Keratinocyte (primary cell): ENCODE results near the gene DLEC1. TPM values are rescaled to one million over a fixed set of nuclear protein-coding genes. Genes with fewer than 3 reads are reported as not detected.
"Not testable (repeated sequence)": the region's sequence is repeated elsewhere in the genome, so short reads cannot be mapped to it uniquely, and the experiment has no call there.

Experiments
- DNase-seq: peaks from one replicate; pipeline ENCODE4 v3.0.0-alpha.2; 2011; ENCODE audit warnings: low read depth, missing footprints, low spot score
- FAIRE-seq: peaks from 2 replicates; lab custom pipeline; 2011; peaks lifted over from hg19 to GRCh38; lab: Jason Lieb, UNC
- H2AFZ ChIP-seq: 2 replicates; pipeline ENCODE4 v1.6.0; 2012; ENCODE audit warnings: low read length, control low read depth, inconsistent platforms; ENCODE audit not compliant: control insufficient read depth
- H3K27ac ChIP-seq: 2 replicates; pipeline ENCODE4 v1.5.1; 2011; ENCODE audit warnings: low read length; ENCODE audit not compliant: control insufficient read depth, insufficient read depth
- H3K27me3 ChIP-seq: 3 replicates; pipeline ENCODE4 v1.6.0; 2011; ENCODE audit warnings: low read length; ENCODE audit not compliant: control insufficient read depth, insufficient read depth; ENCODE audit errors: extremely low read depth
- H3K36me3 ChIP-seq, 2 experiments: 2 replicates in 1 of 2; 3 replicates in 1 of 2; pipeline ENCODE4 v1.5.1; 2011; ENCODE audit warnings: low read length in 2 of 2, mild to moderate bottlenecking in 1 of 2; ENCODE audit not compliant: control insufficient read depth in 2 of 2, insufficient read depth in 2 of 2; ENCODE audit errors: extremely low read depth in 1 of 2
- H3K4me1 ChIP-seq: 3 replicates; pipeline ENCODE4 v1.5.1; 2011; ENCODE audit warnings: low read length; ENCODE audit not compliant: control insufficient read depth, insufficient read depth; ENCODE audit errors: extremely low read depth
- H3K4me2 ChIP-seq: 3 replicates; pipeline ENCODE4 v1.6.0; 2011; ENCODE audit warnings: low read depth, low read length; ENCODE audit not compliant: control insufficient read depth, insufficient read depth; ENCODE audit errors: extremely low read depth
- H3K4me3 ChIP-seq, 3 experiments: fragments of 200-600 bp in 1 of 3; sonication (generic) in 1 of 3; 2 replicates in 2 of 3; 3 replicates in 1 of 3; pipeline ENCODE4 v1.5.1; 2011 to 2016; ENCODE audit warnings: low read length in 3 of 3, mild to moderate bottlenecking in 3 of 3, control low read depth in 2 of 3, inconsistent platforms in 1 of 3, low read depth in 1 of 3, mixed read lengths in 1 of 3, mixed run types in 1 of 3, moderate library complexity in 1 of 3; ENCODE audit not compliant: control insufficient read depth in 2 of 3, insufficient read depth in 2 of 3; ENCODE audit errors: extremely low read depth in 1 of 3
- H3K79me2 ChIP-seq: 2 replicates; pipeline ENCODE4 v1.6.0; 2012; ENCODE audit warnings: low read length; ENCODE audit not compliant: control insufficient read depth, insufficient read depth
- H3K9ac ChIP-seq: 3 replicates; pipeline ENCODE4 v1.6.0; 2011; ENCODE audit warnings: low read length; ENCODE audit not compliant: control insufficient read depth, insufficient read depth; ENCODE audit errors: extremely low read depth
- H3K9me1 ChIP-seq: 3 replicates; pipeline ENCODE4 v1.6.0; 2011; ENCODE audit warnings: low read length; ENCODE audit not compliant: control insufficient read depth, insufficient read depth; ENCODE audit errors: extremely low read depth
- H3K9me3 ChIP-seq: 2 replicates; pipeline ENCODE4 v1.5.1; 2012; ENCODE audit warnings: low read depth, low read length; ENCODE audit not compliant: control insufficient read depth
- H4K20me1 ChIP-seq: 3 replicates; pipeline ENCODE4 v1.6.0; 2011; ENCODE audit warnings: low read length; ENCODE audit not compliant: control insufficient read depth, insufficient read depth; ENCODE audit errors: extremely low read depth
- EZH2 ChIP-seq: IDR thresholded peaks from one replicate; pipeline ENCODE4 v1.6.1; 2012; ENCODE audit warnings: inconsistent platforms, mild to moderate bottlenecking, low read length, moderate library complexity
- dilution Hi-C: fragments of 300-500 bp; cut with MboI; formaldehyde crosslinking; loops from one replicate; pipeline ENCODE4 v1.7.0; 2020; ENCODE audit warnings: low sequenced_read_pairs; ENCODE audit not compliant: extremely low pct_ligation_motif_present
- polyA plus RNA-seq, 5 experiments: library from polyadenylated mRNA; depleted of rRNA in 3 of 5; stranded (reverse) in 3 of 5; stranded (forward) in 1 of 5; unstranded in 1 of 5; fragments of >200 nt; gene quantifications; 1 replicate in 1 of 5; 2 replicates in 3 of 5; 3 replicates in 1 of 5; pipeline versions ENCODE4 v1.2.1 to v1.2.3, GENCODE V29; 2011 to 2012; ENCODE audit warnings: missing spikeins in 2 of 5, low read depth in 1 of 5, low replicate concordance in 1 of 5
- TF ChIP-seq, protein P1 (sequence below), 3 experiments: IDR thresholded peaks in 1 of 3; conservative IDR thresholded peaks in 1 of 3; optimal IDR thresholded peaks in 1 of 3; 2 replicates in 2 of 3; 3 replicates in 1 of 3; pipeline versions ENCODE3 to v1.5.1; 2011; ENCODE audit warnings: low read length in 3 of 3, mild to moderate bottlenecking in 3 of 3, moderate library complexity in 2 of 3, control low read depth in 1 of 3, inconsistent platforms in 1 of 3; ENCODE audit not compliant: insufficient read depth in 2 of 3; ENCODE audit errors: extremely low read depth in 1 of 3

Gene DLEC1
- polyA plus RNA-seq, 1 donor (not counting 4 experiments of a cell fraction or from before 2014, with no cell fraction given) = not detected

GRCh38 chr3:38070013-38070412, 31.0 kb downstream of the DLEC1 start:
- Histone ChIP-seq H3K9me3 (no peaks in the 10 kb centered on the region), H3K36me3 (no peaks in the 10 kb centered on the region), H2AFZ (no peak overlapping the region), H3K9me1 (no peaks in the 10 kb centered on the region), H3K27me3 (peaks cover 3% of the 10 kb centered on the region), H3K79me2 (no peaks in the 10 kb centered on the region), H3K4me3 (no peak overlapping the region), H3K4me1 (no peaks in the 10 kb centered on the region), H3K27ac (no peak overlapping the region), H4K20me1 (no peaks in the 10 kb centered on the region), H3K4me2 (no peak overlapping the region), H3K9ac (no peak overlapping the region)
- FAIRE-seq (no peak), DNase-seq (no peak)
- dilution Hi-C loops = no loop called here
- no peak for TF ChIP-seq EZH2
- TF ChIP-seq, protein P1, sequence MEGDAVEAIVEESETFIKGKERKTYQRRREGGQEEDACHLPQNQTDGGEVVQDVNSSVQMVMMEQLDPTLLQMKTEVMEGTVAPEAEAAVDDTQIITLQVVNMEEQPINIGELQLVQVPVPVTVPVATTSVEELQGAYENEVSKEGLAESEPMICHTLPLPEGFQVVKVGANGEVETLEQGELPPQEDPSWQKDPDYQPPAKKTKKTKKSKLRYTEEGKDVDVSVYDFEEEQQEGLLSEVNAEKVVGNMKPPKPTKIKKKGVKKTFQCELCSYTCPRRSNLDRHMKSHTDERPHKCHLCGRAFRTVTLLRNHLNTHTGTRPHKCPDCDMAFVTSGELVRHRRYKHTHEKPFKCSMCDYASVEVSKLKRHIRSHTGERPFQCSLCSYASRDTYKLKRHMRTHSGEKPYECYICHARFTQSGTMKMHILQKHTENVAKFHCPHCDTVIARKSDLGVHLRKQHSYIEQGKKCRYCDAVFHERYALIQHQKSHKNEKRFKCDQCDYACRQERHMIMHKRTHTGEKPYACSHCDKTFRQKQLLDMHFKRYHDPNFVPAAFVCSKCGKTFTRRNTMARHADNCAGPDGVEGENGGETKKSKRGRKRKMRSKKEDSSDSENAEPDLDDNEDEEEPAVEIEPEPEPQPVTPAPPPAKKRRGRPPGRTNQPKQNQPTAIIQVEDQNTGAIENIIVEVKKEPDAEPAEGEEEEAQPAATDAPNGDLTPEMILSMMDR (optimal IDR thresholded peaks at IDR 0.05 in 1 of 3, IDR thresholded peaks at IDR 0.05 in 1 of 3, conservative IDR thresholded peaks at IDR 0.05 in 1 of 3; ENCODE audit: extremely low read depth in 1 of 3, insufficient read depth in 2 of 3, low read length in 3 of 3) = no peak

DNA sequence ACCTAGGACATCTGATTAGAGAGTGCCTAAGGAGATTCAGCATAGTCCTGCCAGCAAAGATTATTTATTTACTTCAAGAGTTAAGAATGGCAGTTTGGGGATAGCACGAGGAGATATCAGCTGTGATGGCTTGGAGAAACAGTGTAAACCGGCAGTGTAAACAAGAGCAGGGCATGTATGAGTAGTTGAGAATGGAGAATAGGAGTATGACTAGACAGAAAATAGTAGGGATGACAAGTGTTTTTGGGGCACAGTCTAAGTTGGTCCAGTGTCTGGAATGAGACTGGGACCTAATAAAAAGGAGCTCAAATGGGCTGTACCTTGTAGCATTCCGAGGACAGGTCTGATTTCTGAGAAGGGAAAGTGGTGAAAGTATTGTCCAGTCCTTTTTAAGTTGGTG, 38.1 kb downstream of the DLEC1 start:
- FAIRE-seq, H2AFZ ChIP-seq, H3K9me1 ChIP-seq, H3K4me1 ChIP-seq, H3K9ac ChIP-seq, H3K36me3 ChIP-seq, H3K79me2 ChIP-seq, H3K4me3 ChIP-seq, H4K20me1 ChIP-seq, H3K27ac ChIP-seq, DNase-seq, H3K4me2 ChIP-seq, H3K9me3 ChIP-seq, H3K27me3 ChIP-seq, dilution Hi-C loops: not testable (repeated sequence)

DNA sequence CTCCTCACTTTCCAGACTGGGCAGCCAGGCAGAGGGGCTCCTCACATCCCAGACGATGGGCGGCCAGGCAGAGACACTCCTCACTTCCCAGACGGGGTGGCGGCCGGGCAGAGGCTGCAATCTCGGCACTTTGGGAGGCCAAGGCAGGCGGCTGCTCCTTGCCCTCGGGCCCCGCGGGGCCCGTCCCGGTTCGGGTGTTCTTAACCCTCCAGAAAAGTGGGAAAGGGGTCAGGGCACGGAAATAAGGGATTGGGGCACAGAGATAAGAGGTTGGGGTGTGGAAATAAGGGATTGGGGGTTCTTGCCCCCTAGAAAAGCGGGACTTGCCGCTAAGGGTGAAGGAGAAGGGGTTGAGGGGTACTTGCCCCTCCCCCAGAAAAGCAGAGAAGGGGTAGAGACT, 43.3 kb downstream of the DLEC1 start:
- H3K4me2 ChIP-seq, H2AFZ ChIP-seq, H3K9me3 ChIP-seq, FAIRE-seq, H4K20me1 ChIP-seq, H3K4me1 ChIP-seq, DNase-seq, H3K79me2 ChIP-seq, H3K27me3 ChIP-seq, H3K36me3 ChIP-seq, H3K4me3 ChIP-seq, H3K27ac ChIP-seq, H3K9me1 ChIP-seq, dilution Hi-C loops, H3K9ac ChIP-seq: not testable (repeated sequence)

DNA sequence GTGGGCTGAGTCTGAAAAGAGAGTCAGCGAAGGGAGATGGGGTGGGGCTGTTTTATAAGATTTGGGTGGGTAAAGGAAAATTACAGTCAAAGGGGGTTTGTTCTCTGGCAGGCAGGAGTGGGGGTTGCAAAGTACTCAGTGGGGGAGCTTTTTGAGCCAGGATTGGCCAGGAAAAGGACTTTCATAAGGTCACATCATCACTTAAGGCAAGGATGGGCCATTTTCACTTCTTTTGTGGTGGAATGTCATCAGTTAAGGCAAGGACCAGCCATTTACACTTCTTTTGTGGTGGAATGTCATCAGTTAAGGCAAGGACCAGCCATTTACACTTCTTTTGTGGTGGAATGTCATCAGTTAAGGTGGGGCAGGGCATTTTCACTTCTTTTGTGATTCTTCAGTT, 44.2 kb downstream of the DLEC1 start:
- dilution Hi-C loops, H3K36me3 ChIP-seq, FAIRE-seq: not testable (repeated sequence)

More for the DNA sequence above, 44.2 kb downstream of the DLEC1 start:
- H4K20me1 ChIP-seq, H2AFZ ChIP-seq, H3K9me3 ChIP-seq, H3K9ac ChIP-seq, H3K27me3 ChIP-seq, H3K4me3 ChIP-seq, H3K4me1 ChIP-seq, DNase-seq, H3K27ac ChIP-seq, H3K9me1 ChIP-seq, H3K79me2 ChIP-seq, H3K4me2 ChIP-seq: not testable (repeated sequence)
